ENCODE data around the gene GSG1. TPM values are rescaled to one million over a fixed set of nuclear protein-coding genes. Genes with fewer than 3 reads are reported as not detected.

GSG1 gene
- total RNA-seq, 2 experiments from 2014 or later: not detected

GRCh38 chr12:13079440-13079906 lies 24.0 kb downstream of the GSG1 start:
- H3K27me3 Mint-ChIP-seq: no peaks in the 10 kb centered on the region
- no peaks in the 10 kb centered on the region for H3K4me1 Mint-ChIP-seq (ENCODE audit: low read depth)
- no peaks in the 10 kb centered on the region for H3K27me3 ChIP-seq (ENCODE audit: control insufficient read depth in 1 of 2, insufficient read depth in 2 of 2, low read length in 2 of 2)
- no peak overlapping the region for H3K4me3 Mint-ChIP-seq
- no peaks in the 10 kb centered on the region for H3K9me3 ChIP-seq (ENCODE audit: control insufficient read depth in 1 of 2, insufficient read depth in 1 of 2, low read length in 2 of 2)
- H3K4me3 ChIP-seq (ENCODE audit: low read length): no peak overlapping the region
- no peak for ATAC-seq (ENCODE audit: poor library complexity)
- CTCF ChIA-PET: interaction anchor here (0.8 kb wide), 1 partner anchor 176 kb away, joined by 3 read pairs; no protein-coding TSS in a partner anchor
- H3K9me3 Mint-ChIP-seq: no peaks in the 10 kb centered on the region
- H3K27ac ChIP-seq (ENCODE audit: low read depth in 1 of 2, low read length in 2 of 2): no peak overlapping the region
- H3K36me3 ChIP-seq (ENCODE audit: insufficient read depth, low read length): no peaks in the 10 kb centered on the region
- intact Hi-C loops (cut with DNase I, micrococcal nuclease): no loop called here
- POLR2A ChIA-PET: no interaction called here
- no peak for TF ChIP-seq CTCF (IDR thresholded peaks at IDR 0.05)
- no peak overlapping the region for H3K27ac Mint-ChIP-seq
- H3K4me1 ChIP-seq (ENCODE audit: insufficient read depth, low read length): no peaks in the 10 kb centered on the region
- H3K36me3 Mint-ChIP-seq (ENCODE audit: low read depth): peaks cover 55% of the 10 kb centered on the region
- DNase-seq: no peak

- no peak for DNase-seq
- no peaks in the 10 kb centered on the region for H3K4me1 Mint-ChIP-seq (ENCODE audit: low read depth)
- no peak for ATAC-seq (ENCODE audit: poor library complexity)
- H3K9me3 Mint-ChIP-seq: no peaks in the 10 kb centered on the region
- Histone ChIP-seq H3K9me3 (ENCODE audit: control insufficient read depth in 1 of 2, insufficient read depth in 1 of 2, low read length in 2 of 2) (no peaks in the 10 kb centered on the region), H3K27ac (ENCODE audit: low read depth in 1 of 2, low read length in 2 of 2) (no peak overlapping the region), H3K27me3 (ENCODE audit: control insufficient read depth in 1 of 2, insufficient read depth in 2 of 2, low read length in 2 of 2) (no peaks in the 10 kb centered on the region), H3K4me1 (ENCODE audit: insufficient read depth, low read length) (no peaks in the 10 kb centered on the region), H3K4me3 (ENCODE audit: low read length) (no peak overlapping the region), H3K36me3 (ENCODE audit: insufficient read depth, low read length) (peaks cover 6% of the 10 kb centered on the region)
- peaks cover 64% of the 10 kb centered on the region for H3K36me3 Mint-ChIP-seq (ENCODE audit: low read depth)
- H3K4me3 Mint-ChIP-seq: no peak overlapping the region
- H3K27ac Mint-ChIP-seq: no peak overlapping the region
- no peak for TF ChIP-seq CTCF (IDR thresholded peaks at IDR 0.05)
- H3K27me3 Mint-ChIP-seq: no peaks in the 10 kb centered on the region
- ChIA-PET POLR2A (no interaction called here), CTCF (no interaction called here)
- intact Hi-C loops (cut with DNase I, micrococcal nuclease): no loop called here
Observed at GRCh38 chr12:13075786-13076570, 27.5 kb downstream of the GSG1 start.

GRCh38 chr12:13075118-13075480 lies 28.4 kb downstream of the GSG1 start:
- ChIA-PET POLR2A (no interaction called here), CTCF (no interaction called here)
- no peak overlapping the region for H3K27ac Mint-ChIP-seq

More at GRCh38 chr12:13075118-13075480, 28.4 kb downstream of the GSG1 start:
- DNase-seq: no peak
- H3K27me3 Mint-ChIP-seq: no peaks in the 10 kb centered on the region
- no peaks in the 10 kb centered on the region for H3K4me1 Mint-ChIP-seq (ENCODE audit: low read depth)
- peaks cover 6% of the 10 kb centered on the region for H3K36me3 ChIP-seq (ENCODE audit: insufficient read depth, low read length)
- no peaks in the 10 kb centered on the region for H3K27me3 ChIP-seq (ENCODE audit: control insufficient read depth in 1 of 2, insufficient read depth in 2 of 2, low read length in 2 of 2)
- intact Hi-C loops (cut with DNase I, micrococcal nuclease): no loop called here
- no peaks in the 10 kb centered on the region for H3K4me1 ChIP-seq (ENCODE audit: insufficient read depth, low read length)
- H3K36me3 Mint-ChIP-seq (ENCODE audit: low read depth): peaks cover 62% of the 10 kb centered on the region
- no peaks in the 10 kb centered on the region for H3K9me3 ChIP-seq (ENCODE audit: control insufficient read depth in 1 of 2, insufficient read depth in 1 of 2, low read length in 2 of 2)
- no peaks in the 10 kb centered on the region for H3K9me3 Mint-ChIP-seq
- TF ChIP-seq CTCF (IDR thresholded peaks at IDR 0.05): no peak
- no peak overlapping the region for H3K4me3 ChIP-seq (ENCODE audit: low read length)
- H3K4me3 Mint-ChIP-seq: no peak overlapping the region
- no peak for ATAC-seq (ENCODE audit: poor library complexity)
- H3K27ac ChIP-seq (ENCODE audit: low read depth in 1 of 2, low read length in 2 of 2): no peak overlapping the region

Data from CD4-positive, alpha-beta T cell (primary cell).